Ovary (tissue), 9 donors: ENCODE data around the gene TNFAIP8L1. TPM values are rescaled to one million over a fixed set of nuclear protein-coding genes. Genes with fewer than 3 reads are reported as not detected.

Experiments
- DNase-seq, 5 donors: peaks; one replicate each; pipeline ENCODE4 v3.0.0-alpha.2; 2019 to 2020
- H3K27ac ChIP-seq, 2 donors: fragments of 200-600 bp; one replicate each; pipeline versions ENCODE4 v1.5.1 to v1.8.0; 2019 to 2022
- H3K27me3 ChIP-seq: fragments of 200-600 bp; one replicate; pipeline ENCODE4 v1.8.0; 2022
- H3K36me3 ChIP-seq: fragments of 200-600 bp; sonication (generic); one replicate; pipeline ENCODE4 v1.5.1; 2019
- H3K4me1 ChIP-seq: one replicate; pipeline ENCODE4 v1.8.1; 2013; ENCODE audit warnings: mild to moderate bottlenecking, moderate library complexity; ENCODE audit not compliant: insufficient read depth
- H3K4me3 ChIP-seq: fragments of 200-600 bp; sonication (generic); one replicate; pipeline ENCODE4 v1.5.1; 2017
- H3K9me3 ChIP-seq, 2 donors: fragments of 200-600 bp in 1 of 2; sonication (generic) in 1 of 2; one replicate each; pipeline versions ENCODE4 v1.5.1 to v1.8.1; 2013 to 2019; ENCODE audit warnings: mild to moderate bottlenecking in 1 of 2, moderate library complexity in 1 of 2
- EP300 ChIP-seq: sonication (generic); formaldehyde crosslinking; IDR thresholded peaks from one replicate; pipeline ENCODE4 v1.6.1; 2017; ENCODE audit warnings: antibody characterized with exemption
- POLR2A ChIP-seq: fragments of 450-650 bp; IDR thresholded peaks from one replicate; pipeline ENCODE4 v1.6.1; 2017; ENCODE audit warnings: antibody characterized with exemption, mild to moderate bottlenecking, moderate library complexity
- WGBS, 3 donors: extraction: QIAGEN DNeasy Blood & Tissue Kit in 1 of 3; methylation state at CpG; one replicate each; pipeline versions ENCODE4 v1.1.5 to v1.1.7; 2013 to 2017; 5-methylcytosine and 5-hydroxymethylcytosine counted together
- intact Hi-C, 4 donors: fragments of 100-400 bp; cut with DNase I; formaldehyde crosslinking; loops; one replicate each; pipeline versions ENCODE4 v1.11.0 to v1.15.1; 2022 to 2023
- polyA plus RNA-seq, 2 donors: library from polyadenylated mRNA; stranded (reverse); fragments of 200-250 nt in 1 of 2; fragments of 350-450 nt in 1 of 2; fragmentation: Illumina TruSeq in 1 of 2; extraction: RNeasy Lipid Tissue Mini Kit (QIAGEN cat#74804) in 1 of 2; gene quantifications; one replicate each; pipeline ENCODE4 v1.2.3, GENCODE V29; 2013 to 2014
- total RNA-seq, 7 donors: library from RNA; depleted of rRNA in 2 of 7; stranded (reverse); fragments of >200 nt in 2 of 7; fragmentation: NEBNext Ultra II Directional in 3 of 7; extraction: Animal tissue kit (Norgen Biotek cat#: 25700) in 3 of 7; gene quantifications; one replicate each; pipeline versions ENCODE4 v1.1.0 to v1.2.4, GENCODE V29; 2016 to 2023
- TF ChIP-seq, protein P1 (sequence below), 3 donors: fragments of 450-650 bp in 2 of 3; fragments of 200-600 bp in 1 of 3; IDR thresholded peaks; one replicate each; pipeline versions ENCODE4 v1.5.1 to v1.8.0; 2016 to 2022; ENCODE audit warnings: antibody characterized with exemption in 3 of 3, mild to moderate bottlenecking in 1 of 3
- donor health status: DM: no; HTN: no; CAD: no; lungs with moderate emphysema.
- donor health status: DM: no; HTN: no; CAD: no.
- donor health status: Bipolar disorder and iron deficiency.
- donor health status: DM: yes; HTN: yes; CAD: no.
- donor health status: DM: no; HTN: no; CAD: no.
- donor health status: DM: yes; HTN: yes; CAD: no.

TNFAIP8L1 gene
- total and polyA plus RNA-seq, 9 donors = 4.3 to 14.0 (median 8.1) TPM

DNA sequence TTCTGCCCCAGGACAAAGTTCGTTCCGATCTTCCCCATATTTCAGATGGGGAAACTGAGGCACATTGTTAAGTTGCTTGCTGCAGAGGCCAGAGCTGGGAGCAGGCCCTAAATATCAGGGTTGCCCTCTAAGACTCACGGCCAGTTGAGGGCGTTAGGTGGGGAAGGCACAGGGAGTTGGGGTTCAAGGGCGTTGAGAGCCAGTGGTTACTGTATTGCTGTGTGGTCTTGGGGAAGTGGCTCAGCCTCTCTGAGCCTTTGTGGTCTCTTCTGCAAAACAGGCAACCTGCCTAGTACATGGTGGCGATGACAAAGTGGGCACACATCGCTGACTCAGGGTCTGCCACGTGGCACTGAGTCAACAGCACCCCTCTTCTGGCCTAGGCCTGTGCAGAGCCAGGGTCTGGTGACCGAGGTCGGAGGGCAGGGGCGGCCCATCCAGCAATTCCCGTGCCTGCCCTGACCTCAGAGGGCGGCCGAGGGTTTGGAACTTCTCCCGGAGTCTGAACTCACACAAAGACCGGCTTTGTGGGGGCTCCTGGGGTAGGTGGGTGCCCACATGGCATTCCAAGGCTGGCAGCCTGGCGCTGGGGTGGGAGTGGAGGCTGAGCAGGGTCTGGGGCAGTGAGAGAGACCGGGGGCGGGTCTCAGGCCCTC, 10.2 kb downstream of the TNFAIP8L1 start:
- no peak for TF ChIP-seq EP300
- TF ChIP-seq POLR2A = no peak
- TF ChIP-seq, protein P1, sequence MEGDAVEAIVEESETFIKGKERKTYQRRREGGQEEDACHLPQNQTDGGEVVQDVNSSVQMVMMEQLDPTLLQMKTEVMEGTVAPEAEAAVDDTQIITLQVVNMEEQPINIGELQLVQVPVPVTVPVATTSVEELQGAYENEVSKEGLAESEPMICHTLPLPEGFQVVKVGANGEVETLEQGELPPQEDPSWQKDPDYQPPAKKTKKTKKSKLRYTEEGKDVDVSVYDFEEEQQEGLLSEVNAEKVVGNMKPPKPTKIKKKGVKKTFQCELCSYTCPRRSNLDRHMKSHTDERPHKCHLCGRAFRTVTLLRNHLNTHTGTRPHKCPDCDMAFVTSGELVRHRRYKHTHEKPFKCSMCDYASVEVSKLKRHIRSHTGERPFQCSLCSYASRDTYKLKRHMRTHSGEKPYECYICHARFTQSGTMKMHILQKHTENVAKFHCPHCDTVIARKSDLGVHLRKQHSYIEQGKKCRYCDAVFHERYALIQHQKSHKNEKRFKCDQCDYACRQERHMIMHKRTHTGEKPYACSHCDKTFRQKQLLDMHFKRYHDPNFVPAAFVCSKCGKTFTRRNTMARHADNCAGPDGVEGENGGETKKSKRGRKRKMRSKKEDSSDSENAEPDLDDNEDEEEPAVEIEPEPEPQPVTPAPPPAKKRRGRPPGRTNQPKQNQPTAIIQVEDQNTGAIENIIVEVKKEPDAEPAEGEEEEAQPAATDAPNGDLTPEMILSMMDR (IDR thresholded peaks at IDR 0.05) = no peak
- Histone ChIP-seq H3K27ac (no peak overlapping the region), H3K36me3 (no peaks in the 10 kb centered on the region), H3K27me3 (no peaks in the 10 kb centered on the region), H3K9me3 (no peaks in the 10 kb centered on the region), H3K4me3 (no peak overlapping the region), H3K4me1 (no peaks in the 10 kb centered on the region)
- DNase-seq = no peak
- intact Hi-C loops = no loop called here
- WGBS, 3 donors = 81 to 88% (median 84%) methylated on average over 19 of the region's 19 CpGs

DNA sequence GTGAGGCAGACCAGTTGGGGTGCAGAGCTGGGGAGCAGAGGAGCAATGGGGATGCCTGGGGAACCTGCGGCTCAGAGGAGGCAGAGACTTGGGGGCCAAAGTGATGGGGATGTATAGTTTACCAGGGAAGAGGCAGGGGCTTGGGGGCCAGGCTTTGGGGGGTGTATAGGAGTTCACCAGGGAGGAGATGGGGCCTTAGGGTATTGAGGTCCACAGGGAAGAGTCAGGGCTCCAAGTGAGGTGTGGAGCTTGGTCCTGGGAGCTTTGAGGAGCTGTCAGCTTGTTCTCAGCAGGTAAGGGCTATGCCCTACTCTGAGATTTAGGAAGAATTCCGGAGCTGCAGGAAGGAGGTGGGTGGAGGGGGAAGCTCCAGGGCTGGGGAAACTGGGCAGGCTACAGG, 10.8 kb downstream of the TNFAIP8L1 start:
- intact Hi-C loops = no loop called here
- H3K36me3 ChIP-seq = no peaks in the 10 kb centered on the region
- H3K4me1 ChIP-seq = no peaks in the 10 kb centered on the region
- no peak for TF ChIP-seq EP300
- TF ChIP-seq POLR2A = no peak
- TF ChIP-seq, protein P1 (IDR thresholded peaks at IDR 0.05) = no peak
- no peak for DNase-seq
- 67 to 83% (median 82%) methylated on average over 2 of the region's 2 CpGs for WGBS, 3 donors
- no peak overlapping the region for H3K4me3 ChIP-seq
- H3K27me3 ChIP-seq = no peaks in the 10 kb centered on the region
- no peak overlapping the region for H3K27ac ChIP-seq
- no peaks in the 10 kb centered on the region for H3K9me3 ChIP-seq

DNA sequence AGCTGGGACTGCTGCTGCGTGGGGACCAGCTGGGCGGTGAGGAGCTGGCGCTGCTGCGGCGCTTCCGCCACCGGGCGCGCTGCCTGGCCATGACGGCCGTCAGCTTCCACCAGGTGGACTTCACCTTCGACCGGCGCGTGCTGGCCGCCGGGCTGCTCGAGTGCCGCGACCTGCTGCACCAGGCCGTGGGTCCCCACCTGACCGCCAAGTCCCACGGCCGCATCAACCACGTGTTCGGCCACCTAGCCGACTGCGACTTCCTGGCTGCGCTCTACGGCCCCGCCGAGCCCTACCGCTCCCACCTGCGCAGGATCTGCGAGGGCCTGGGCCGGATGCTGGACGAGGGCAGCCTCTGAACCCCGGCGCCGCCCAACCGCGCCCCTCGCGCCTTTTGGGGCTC, 12.8 kb downstream of the TNFAIP8L1 start:
- no peak for DNase-seq
- H3K27ac ChIP-seq = no peak overlapping the region
- no peaks in the 10 kb centered on the region for H3K9me3 ChIP-seq
- TF ChIP-seq EP300 = no peak
- no peak for TF ChIP-seq POLR2A
- TF ChIP-seq, protein P1 (IDR thresholded peaks at IDR 0.05) = no peak
- H3K36me3 ChIP-seq = no peaks in the 10 kb centered on the region
- H3K4me3 ChIP-seq = no peak overlapping the region
- no peaks in the 10 kb centered on the region for H3K27me3 ChIP-seq
- H3K4me1 ChIP-seq = no peaks in the 10 kb centered on the region
- intact Hi-C loops = no loop called here
- 96% methylated on average over 44 of the region's 44 CpGs for WGBS, 3 donors

DNA sequence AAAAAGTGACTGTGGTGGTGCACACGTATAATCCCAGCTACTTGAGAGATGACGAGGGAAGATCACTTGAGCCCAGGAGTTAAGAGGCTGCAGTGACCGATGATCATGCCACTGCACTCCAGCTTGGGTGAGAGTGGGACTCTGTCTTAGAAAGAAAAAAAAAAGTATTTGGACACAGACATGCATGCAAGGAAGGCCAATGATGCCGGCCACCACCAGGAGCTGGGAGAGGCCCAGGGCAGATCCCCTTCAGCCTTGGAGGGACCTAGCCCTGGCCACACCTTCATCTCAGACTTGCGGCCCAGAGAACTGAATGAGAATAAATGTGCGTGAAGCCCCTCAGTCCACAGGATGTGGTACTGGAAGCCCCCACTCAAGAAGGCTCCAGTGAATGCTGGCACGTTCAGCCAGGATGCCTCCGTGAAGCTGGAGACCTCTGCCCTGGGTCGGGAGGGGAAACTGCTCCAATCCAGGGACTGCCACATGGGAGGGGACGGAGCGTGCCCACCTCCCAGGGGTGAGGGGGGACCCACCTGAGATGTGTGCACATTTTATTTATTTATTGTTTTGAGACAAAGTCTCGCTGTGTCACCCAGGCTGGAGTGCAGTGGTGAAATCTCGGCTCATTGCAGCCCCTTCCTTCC, 14.6 kb downstream of the TNFAIP8L1 start:
- WGBS, 3 donors = 77 to 82% (median 81%) methylated on average over 13 of the region's 13 CpGs
- intact Hi-C loops = no loop called here
- H3K27ac ChIP-seq = no peak overlapping the region

More for the DNA sequence above, 14.6 kb downstream of the TNFAIP8L1 start:
- no peaks in the 10 kb centered on the region for H3K36me3 ChIP-seq
- TF ChIP-seq, protein P1 (IDR thresholded peaks at IDR 0.05) = no peak
- TF ChIP-seq POLR2A (no peak), EP300 (no peak)
- no peak for DNase-seq
- H3K4me1 ChIP-seq = no peaks in the 10 kb centered on the region
- no peaks in the 10 kb centered on the region for H3K27me3 ChIP-seq
- H3K4me3 ChIP-seq = no peak overlapping the region
- H3K9me3 ChIP-seq = peaks cover 0 to 7% of the 10 kb centered on the region in 2 donors
